Metanephros (tissue), 1 donor: ENCODE results near the gene DOLPP1. TPM values are rescaled to one million over a fixed set of nuclear protein-coding genes. Genes with fewer than 3 reads are reported as not detected.

ENCODE experiments used
- total RNA-seq: library from RNA; depleted of rRNA; stranded (reverse); fragments of >200 nt; gene quantifications from one replicate; pipeline ENCODE4 v1.2.3, GENCODE V29; 2014

Gene DOLPP1, protein sequence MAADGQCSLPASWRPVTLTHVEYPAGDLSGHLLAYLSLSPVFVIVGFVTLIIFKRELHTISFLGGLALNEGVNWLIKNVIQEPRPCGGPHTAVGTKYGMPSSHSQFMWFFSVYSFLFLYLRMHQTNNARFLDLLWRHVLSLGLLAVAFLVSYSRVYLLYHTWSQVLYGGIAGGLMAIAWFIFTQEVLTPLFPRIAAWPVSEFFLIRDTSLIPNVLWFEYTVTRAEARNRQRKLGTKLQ
- 13.5 TPM for total RNA-seq

DNA sequence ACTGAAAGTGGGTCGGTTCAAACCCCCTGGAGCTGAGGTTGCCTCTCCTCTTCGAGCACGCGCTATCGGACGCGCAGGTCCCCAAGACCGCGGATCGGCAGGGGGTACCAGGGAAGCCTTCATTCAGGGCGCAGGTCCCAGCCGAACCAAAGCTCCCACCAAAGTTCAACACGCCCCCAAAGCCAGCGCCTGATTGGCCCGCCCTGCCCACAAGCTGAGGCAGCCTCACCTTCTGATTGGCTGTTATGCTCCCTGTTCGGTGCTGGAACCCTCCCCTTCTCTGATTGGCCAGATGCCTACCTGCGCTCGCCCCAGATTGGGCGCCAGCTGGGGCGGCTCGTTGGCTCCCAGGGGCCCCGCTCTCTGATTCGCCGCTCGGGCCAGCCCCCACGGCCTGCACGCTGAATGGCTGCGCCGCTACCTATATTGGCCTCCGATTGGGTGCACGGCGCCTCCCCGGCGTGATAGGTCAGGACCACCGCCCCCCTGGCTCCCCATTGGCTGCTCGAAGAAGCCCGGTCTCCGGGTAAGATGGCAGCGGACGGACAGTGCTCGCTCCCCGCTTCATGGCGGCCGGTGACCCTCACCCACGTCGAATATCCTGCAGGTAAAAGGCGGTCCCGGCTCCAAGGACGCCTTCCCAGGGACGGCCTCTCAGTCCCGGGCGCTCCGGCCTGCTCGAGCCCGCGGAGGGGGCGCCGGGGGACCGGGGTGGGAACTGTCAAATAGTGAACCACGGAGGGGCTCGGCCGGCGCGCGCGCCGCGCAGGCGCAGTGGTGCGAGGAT is at the start of gene DOLPP1:
Gene DOLPP1 (plus strand): TSS at position 511 of the 787 bp plus-strand sequence. CDS start 21 bp downstream, at position 532.

DNA sequence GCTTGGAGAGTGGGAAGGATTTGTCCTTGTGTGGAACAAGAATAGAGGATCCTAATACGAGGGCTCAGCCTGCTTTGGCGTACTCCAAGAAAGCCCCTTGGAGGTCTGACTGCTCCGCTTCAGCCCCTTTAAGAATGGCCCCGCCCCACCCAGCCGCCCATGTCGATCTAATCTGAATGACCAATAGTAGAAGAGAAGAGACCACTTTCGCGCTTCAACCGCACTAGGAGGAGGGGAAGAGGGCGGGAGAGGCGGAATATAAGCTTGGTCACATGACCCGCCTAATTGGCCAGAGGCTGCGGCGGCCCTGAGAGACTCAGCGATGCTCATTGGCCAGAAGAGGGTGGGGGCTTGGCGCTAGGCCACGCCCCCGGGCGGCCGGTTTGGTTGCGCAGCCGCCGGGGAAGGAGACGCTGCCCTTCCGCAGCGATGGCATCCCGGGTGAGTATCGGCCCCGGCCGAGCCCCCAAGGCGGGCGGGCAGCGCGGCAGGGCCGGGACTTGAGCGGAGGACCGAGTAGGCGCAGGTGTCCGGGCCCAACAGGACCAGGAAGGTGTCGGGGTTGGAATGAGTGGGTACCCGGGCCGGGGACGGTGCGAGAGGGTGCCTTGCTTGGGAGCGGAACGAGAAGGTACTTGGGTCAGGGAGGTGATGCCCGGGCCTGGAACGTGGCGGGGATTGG is 44.5 kb upstream of the DOLPP1 start, which contains the start of gene MIGA2:
Gene MIGA2 (plus strand): TSS at position 386 of the 682 bp plus-strand sequence. CDS start 3,969 bp downstream, outside the sequence.

DNA sequence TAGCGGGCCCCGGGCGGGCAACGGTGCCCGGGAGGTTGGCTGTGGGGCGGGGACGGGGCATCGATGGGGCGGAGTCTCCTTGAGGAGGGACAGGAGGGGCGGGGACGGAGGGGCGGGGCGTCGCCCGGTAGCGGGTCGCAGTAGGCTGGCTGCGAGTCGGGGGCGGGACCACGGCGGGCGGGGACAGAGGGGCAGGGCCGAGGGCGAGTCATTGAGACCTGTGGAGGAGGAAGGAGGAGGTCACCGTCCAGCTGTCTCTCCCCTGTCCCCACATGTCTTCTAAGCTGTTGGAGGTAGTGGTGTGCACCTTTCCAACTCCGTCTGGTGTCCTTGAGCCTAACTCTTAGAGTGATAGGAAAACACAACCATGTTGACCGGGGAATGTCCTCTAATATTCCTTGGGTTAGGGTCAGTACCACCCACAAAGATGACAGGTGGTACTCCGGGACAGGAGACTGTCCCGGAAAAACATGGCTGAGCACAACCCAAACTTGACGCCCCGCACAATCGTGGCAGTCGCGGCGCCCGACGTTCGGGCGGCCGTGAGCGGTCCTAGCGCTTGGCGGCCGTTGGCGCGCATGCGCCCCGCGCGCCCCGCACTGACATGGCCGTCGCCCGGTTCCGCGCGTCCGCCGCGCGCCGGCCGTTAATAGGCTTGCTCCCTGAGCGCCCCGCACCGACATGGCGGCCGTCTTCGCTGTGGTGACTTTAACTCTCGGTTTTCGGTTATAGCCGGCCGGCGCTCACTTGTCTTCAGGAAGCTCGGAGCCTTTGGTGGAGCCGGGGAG is 30.0 kb downstream of the DOLPP1 start, which contains the start of the genes CRAT and PTPA:
Gene CRAT (minus strand): TSS at position 54 of the 788 bp plus-strand sequence. CDS start 284 bp downstream, outside the sequence.
Gene PTPA (plus strand): TSS at position 676 of the 788 bp plus-strand sequence. CDS start 186 bp downstream, outside the sequence.

Other genes starting within 250 kb of the DOLPP1 start
- 14.1 TPM for gene KYAT1, start 199.2 kb upstream of the DOLPP1 start, total RNA-seq
- 28.1 TPM for gene LRRC8A, start 199.0 kb upstream of the DOLPP1 start, total RNA-seq
- gene PHYHD1, start 160.1 kb upstream of the DOLPP1 start, total RNA-seq = 41.6 TPM
- gene DOLK, start 133.5 kb upstream of the DOLPP1 start, total RNA-seq = 12.2 TPM
- gene NUP188, start 133.4 kb upstream of the DOLPP1 start, total RNA-seq = 48.5 TPM
- 55.9 TPM for gene SH3GLB2, start 52.8 kb upstream of the DOLPP1 start, total RNA-seq
- gene MIGA2, start 44.5 kb upstream of the DOLPP1 start, total RNA-seq = 28.7 TPM
- 49.1 TPM for gene CRAT, start 29.7 kb downstream of the DOLPP1 start, total RNA-seq
- gene PTPA, start 30.3 kb downstream of the DOLPP1 start, total RNA-seq = 83.6 TPM
- 97.3 TPM for gene IER5L, start 97.2 kb downstream of the DOLPP1 start, total RNA-seq